HG02938 (cell line): Measurements from ENCODE around the gene GNG4.
"Not testable (repeated sequence)": the region's sequence is repeated elsewhere in the genome, so short reads cannot be mapped to it uniquely, and the experiment has no call there.

Experiments
- ATAC-seq: cut with Tn5 transposase; IDR thresholded peaks from one replicate; pipeline ENCODE4 v1.9.1; 2021; ENCODE audit warnings: mild to moderate bottlenecking, moderate library complexity; ENCODE audit not compliant: unreplicated experiment

GNG4 gene

GRCh38 chr1:235650341-235651169, 971 bp upstream of the GNG4 start:
- no peak for ATAC-seq

- peak; percentile 66 for ATAC-seq
These were observed 623 bp downstream of the GNG4 start for GRCh38 chr1:235648954-235649367.

GRCh38 chr1:235648407-235648907, 1.1 kb downstream of the GNG4 start:
- ATAC-seq: no peak

GRCh38 chr1:235647537-235647936, 2.0 kb downstream of the GNG4 start:
- ATAC-seq: not testable (repeated sequence)

- ATAC-seq: no peak
These were observed 3.1 kb downstream of the GNG4 start for GRCh38 chr1:235646463-235646862.

GRCh38 chr1:235644693-235645305, 4.8 kb downstream of the GNG4 start:
- no peak for ATAC-seq

- ATAC-seq: no peak
These were observed 5.5 kb downstream of the GNG4 start for GRCh38 chr1:235643837-235644692.

GRCh38 chr1:235642943-235643371, 6.6 kb downstream of the GNG4 start:
- no peak for ATAC-seq

- ATAC-seq: peak; percentile 63
These were observed 7.3 kb downstream of the GNG4 start for GRCh38 chr1:235642011-235642942.

- no peak for ATAC-seq
These were observed 9.0 kb downstream of the GNG4 start for GRCh38 chr1:235640580-235640979.

GRCh38 chr1:235639226-235640205, 10.1 kb downstream of the GNG4 start:
- ATAC-seq: no peak

GRCh38 chr1:235638612-235639011, 11.0 kb downstream of the GNG4 start:
- ATAC-seq: not testable (repeated sequence)

GRCh38 chr1:235637756-235638534, 11.6 kb downstream of the GNG4 start:
- no peak for ATAC-seq

GRCh38 chr1:235635938-235636662, 13.5 kb downstream of the GNG4 start:
- ATAC-seq: no peak

GRCh38 chr1:235632506-235633401, 16.8 kb downstream of the GNG4 start:
- peak; percentile 87 for ATAC-seq

- ATAC-seq: no peak
These were observed 17.8 kb downstream of the GNG4 start for GRCh38 chr1:235631816-235632215.
